Astrocyte (in vitro differentiated cells and primary cell): Measurements from ENCODE around the gene ALOX12B. TPM values are rescaled to one million over a fixed set of nuclear protein-coding genes. Genes with fewer than 3 reads are reported as not detected.

Source experiments
- DNase-seq: peaks from one replicate; pipeline ENCODE4 v3.0.0-alpha.2; 2010; ENCODE audit warnings: low read depth
- FAIRE-seq: peaks from 2 replicates; lab custom pipeline; 2011; peaks lifted over from hg19 to GRCh38; lab: Jason Lieb, UNC
- H2AFZ ChIP-seq: 2 replicates; pipeline ENCODE4 v1.6.0; 2012; ENCODE audit warnings: low read depth, low read length, inconsistent platforms
- H3K27ac ChIP-seq: 2 replicates; pipeline ENCODE4 v1.5.1; 2011; ENCODE audit warnings: low read depth, low read length, inconsistent platforms
- H3K27me3 ChIP-seq: 2 replicates; pipeline ENCODE4 v1.6.0; 2011; ENCODE audit warnings: low read length, inconsistent platforms; ENCODE audit not compliant: insufficient read depth
- H3K36me3 ChIP-seq: 2 replicates; pipeline ENCODE4 v1.5.1; 2011; ENCODE audit warnings: low read length, inconsistent platforms; ENCODE audit not compliant: insufficient read depth
- H3K4me1 ChIP-seq: 2 replicates; pipeline ENCODE4 v1.5.1; 2011; ENCODE audit warnings: low read length, inconsistent platforms; ENCODE audit not compliant: insufficient read depth
- H3K4me2 ChIP-seq: 2 replicates; pipeline ENCODE4 v1.6.0; 2012; ENCODE audit warnings: low read length, inconsistent platforms
- H3K4me3 ChIP-seq: 2 replicates; pipeline ENCODE4 v1.5.1; 2011; ENCODE audit warnings: low read depth, mild to moderate bottlenecking, low read length, inconsistent platforms; ENCODE audit not compliant: insufficient read depth
- H3K79me2 ChIP-seq: 2 replicates; pipeline ENCODE4 v1.6.0; 2012; ENCODE audit warnings: mild to moderate bottlenecking, low read length, inconsistent platforms; ENCODE audit not compliant: insufficient read depth
- H3K9ac ChIP-seq: 2 replicates; pipeline ENCODE4 v1.6.0; 2012; ENCODE audit warnings: mild to moderate bottlenecking, low read length, inconsistent platforms
- H3K9me3 ChIP-seq: 2 replicates; pipeline ENCODE4 v1.5.1; 2012; ENCODE audit warnings: low read depth, mild to moderate bottlenecking, low read length, inconsistent platforms; ENCODE audit not compliant: insufficient read depth
- H4K20me1 ChIP-seq: 2 replicates; pipeline ENCODE4 v1.6.0; 2012; ENCODE audit warnings: low read length, inconsistent platforms; ENCODE audit not compliant: insufficient read depth
- H3K27ac Mint-ChIP-seq: one replicate; pipeline ENCODE4 v1.8.0; 2021; ENCODE audit warnings: mild to moderate bottlenecking, mixed read lengths; ENCODE audit not compliant: unreplicated experiment
- H3K27me3 Mint-ChIP-seq: one replicate; pipeline ENCODE4 v1.8.0; 2021; ENCODE audit warnings: low read depth, mixed read lengths; ENCODE audit not compliant: unreplicated experiment
- H3K36me3 Mint-ChIP-seq: one replicate; pipeline ENCODE4 v1.8.0; 2021; ENCODE audit warnings: low read depth, mixed read lengths; ENCODE audit not compliant: unreplicated experiment
- H3K4me1 Mint-ChIP-seq: one replicate; pipeline ENCODE4 v1.8.0; 2021; ENCODE audit warnings: low read depth, mixed read lengths; ENCODE audit not compliant: unreplicated experiment
- H3K4me3 Mint-ChIP-seq: one replicate; pipeline ENCODE4 v1.8.0; 2021; ENCODE audit warnings: mild to moderate bottlenecking, moderate library complexity, mixed read lengths; ENCODE audit not compliant: unreplicated experiment
- H3K9me3 Mint-ChIP-seq: one replicate; pipeline ENCODE4 v1.8.0; 2021; ENCODE audit warnings: mild to moderate bottlenecking, mixed read lengths; ENCODE audit not compliant: unreplicated experiment
- CTCF ChIP-seq: IDR thresholded peaks from 2 replicates; pipeline ENCODE4 v1.5.1; 2011; ENCODE audit warnings: low read depth, mild to moderate bottlenecking, inconsistent platforms, low read length, moderate library complexity; ENCODE audit not compliant: insufficient read depth
- EZH2 ChIP-seq: IDR thresholded peaks from 2 replicates; pipeline ENCODE4 v1.6.1; 2012; ENCODE audit warnings: mild to moderate bottlenecking, low read length, inconsistent platforms; ENCODE audit not compliant: insufficient read depth
- total RNA-seq: library from RNA; stranded (reverse); gene quantifications from 2 replicates; pipeline ENCODE4 v1.2.1, GENCODE V29; 2021

The ALOX12B gene
- total RNA-seq, 1 donor from 2014 or later: not detected

- H3K36me3 Mint-ChIP-seq: no peaks in the 10 kb centered on the region
- Histone ChIP-seq H3K9me3 (no peaks in the 10 kb centered on the region), H2AFZ (peak overlapping the region; percentile 80), H3K9ac (peak overlapping the region; percentile 75), H3K4me3 (peak overlapping the region; percentile 69), H3K27ac (no peak overlapping the region), H3K4me1 (peaks cover 20% of the 10 kb centered on the region), H3K27me3 (peaks cover 31% of the 10 kb centered on the region), H3K79me2 (no peaks in the 10 kb centered on the region), H3K4me2 (peak overlapping the region; percentile 97), H3K36me3 (no peaks in the 10 kb centered on the region), H4K20me1 (peaks cover 7% of the 10 kb centered on the region)
- H3K4me3 Mint-ChIP-seq: peak overlapping the region; percentile 95
- DNase-seq (no peak), FAIRE-seq (no peak)
- peaks cover 5% of the 10 kb centered on the region for H3K4me1 Mint-ChIP-seq
- H3K9me3 Mint-ChIP-seq: no peaks in the 10 kb centered on the region
- peak overlapping the region; percentile 41 for H3K27ac Mint-ChIP-seq
- TF ChIP-seq EZH2 (no peak), CTCF (no peak)
- peaks cover 48% of the 10 kb centered on the region for H3K27me3 Mint-ChIP-seq
These were observed 30.0 kb upstream of the ALOX12B start for GRCh38 chr17:8117367-8117979.

GRCh38 chr17:8116776-8117175, 29.3 kb upstream of the ALOX12B start:
- peaks cover 38% of the 10 kb centered on the region for H3K27me3 ChIP-seq
- peaks cover 17% of the 10 kb centered on the region for H3K4me1 ChIP-seq
- no peaks in the 10 kb centered on the region for H3K79me2 ChIP-seq
- peaks cover 7% of the 10 kb centered on the region for H4K20me1 ChIP-seq
- H3K9me3 ChIP-seq: no peaks in the 10 kb centered on the region
- H3K27me3 Mint-ChIP-seq: peaks cover 52% of the 10 kb centered on the region
- H3K27ac ChIP-seq: no peak overlapping the region
- H3K9ac ChIP-seq: no peak overlapping the region
- FAIRE-seq: no peak
- peaks cover 5% of the 10 kb centered on the region for H3K4me1 Mint-ChIP-seq
- TF ChIP-seq CTCF: no peak
- peak; percentile 48 for TF ChIP-seq EZH2
- no peak overlapping the region for H3K4me3 Mint-ChIP-seq
- no peak overlapping the region for H3K27ac Mint-ChIP-seq
- no peaks in the 10 kb centered on the region for H3K36me3 ChIP-seq
- H3K9me3 Mint-ChIP-seq: no peaks in the 10 kb centered on the region
- H3K36me3 Mint-ChIP-seq: no peaks in the 10 kb centered on the region
- no peak overlapping the region for H2AFZ ChIP-seq
- DNase-seq: no peak
- no peak overlapping the region for H3K4me2 ChIP-seq
- H3K4me3 ChIP-seq: no peak overlapping the region

DNA sequence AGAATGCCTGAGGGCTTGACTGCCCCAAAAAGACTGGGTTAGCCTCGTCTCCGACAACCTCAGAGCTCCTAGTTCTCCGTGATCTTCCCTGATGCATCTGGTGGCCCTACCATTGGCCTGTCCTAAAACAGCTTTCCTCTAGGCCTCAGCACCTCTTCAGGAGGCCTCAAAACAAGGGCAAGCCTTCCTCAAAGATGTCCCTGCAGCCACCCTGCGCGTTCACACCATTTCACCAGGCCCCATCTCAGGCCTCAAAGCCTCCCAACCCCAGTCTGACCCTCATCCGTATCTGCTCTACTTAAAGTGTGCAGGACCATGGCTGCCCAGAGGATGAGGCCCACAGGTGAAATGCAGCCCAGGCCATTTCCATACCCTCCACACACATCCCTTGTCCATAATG, 23.4 kb upstream of the ALOX12B start:
- peaks cover 79% of the 10 kb centered on the region for H3K27me3 Mint-ChIP-seq
- H3K9me3 ChIP-seq: no peaks in the 10 kb centered on the region
- no peak overlapping the region for H3K4me3 ChIP-seq
- H3K4me1 ChIP-seq: peaks cover 6% of the 10 kb centered on the region
- no peak for TF ChIP-seq CTCF
- TF ChIP-seq EZH2: no peak
- DNase-seq (no peak), FAIRE-seq (no peak)
- H3K4me3 Mint-ChIP-seq: no peak overlapping the region
- no peak overlapping the region for H3K9ac ChIP-seq
- peaks cover under 1% of the 10 kb centered on the region for H3K9me3 Mint-ChIP-seq
- H3K27ac ChIP-seq: no peak overlapping the region
- no peak overlapping the region for H3K27ac Mint-ChIP-seq
- H3K4me2 ChIP-seq: no peak overlapping the region
- no peaks in the 10 kb centered on the region for H4K20me1 ChIP-seq
- H3K36me3 ChIP-seq: no peaks in the 10 kb centered on the region
- H3K27me3 ChIP-seq: peaks cover 49% of the 10 kb centered on the region
- H3K79me2 ChIP-seq: no peaks in the 10 kb centered on the region
- H3K36me3 Mint-ChIP-seq: no peaks in the 10 kb centered on the region
- H3K4me1 Mint-ChIP-seq: peaks cover 3% of the 10 kb centered on the region
- H2AFZ ChIP-seq: no peak overlapping the region
